ENCODE data around the gene PCDHB7. TPM values are rescaled to one million over a fixed set of nuclear protein-coding genes. Genes with fewer than 3 reads are reported as not detected.
"Not testable (repeated sequence)": the region's sequence is repeated elsewhere in the genome, so short reads cannot be mapped to it uniquely, and the experiment has no call there.

The PCDHB7 gene
- total and polyA plus RNA-seq, 2 donors (not counting 1 experiment from before 2014, with no cell fraction given): 0.61 to 1.5 TPM

- Histone ChIP-seq H3K4me3 (replicated peaks in 1 of 4; ENCODE audit: control extremely low read depth in 1 of 4, insufficient read depth in 1 of 4, low read depth in 3 of 4, low read length in 4 of 4) (no peak overlapping the region), H3K36me3 (ENCODE audit: control insufficient read depth, insufficient read depth, low read length) (no peaks in the 10 kb centered on the region), H3K4me2 (ENCODE audit: extremely low read depth, insufficient read depth, low read length) (no peak overlapping the region), H3K9ac (ENCODE audit: insufficient read depth, low read length) (no peak overlapping the region), H3K4me1 (ENCODE audit: control insufficient read depth, extremely low read depth, insufficient read depth, low read length) (no peaks in the 10 kb centered on the region), H3K27ac (ENCODE audit: insufficient read depth, low read length) (no peak overlapping the region), H3K79me2 (ENCODE audit: control insufficient read depth, insufficient read depth, low read length) (no peaks in the 10 kb centered on the region), H3K27me3 (ENCODE audit: control insufficient read depth, insufficient read depth, low read length) (no peaks in the 10 kb centered on the region), H2AFZ (ENCODE audit: low read length) (no peak overlapping the region), H4K20me1 (ENCODE audit: control insufficient read depth, extremely low read depth, insufficient read depth, low read length) (no peaks in the 10 kb centered on the region), H3K9me3 (ENCODE audit: control insufficient read depth, insufficient read depth, low read depth, low read length) (no peaks in the 10 kb centered on the region)
- DNase-seq (ENCODE audit: low read depth in 2 of 2): no peak
- TF ChIP-seq, protein P1, sequence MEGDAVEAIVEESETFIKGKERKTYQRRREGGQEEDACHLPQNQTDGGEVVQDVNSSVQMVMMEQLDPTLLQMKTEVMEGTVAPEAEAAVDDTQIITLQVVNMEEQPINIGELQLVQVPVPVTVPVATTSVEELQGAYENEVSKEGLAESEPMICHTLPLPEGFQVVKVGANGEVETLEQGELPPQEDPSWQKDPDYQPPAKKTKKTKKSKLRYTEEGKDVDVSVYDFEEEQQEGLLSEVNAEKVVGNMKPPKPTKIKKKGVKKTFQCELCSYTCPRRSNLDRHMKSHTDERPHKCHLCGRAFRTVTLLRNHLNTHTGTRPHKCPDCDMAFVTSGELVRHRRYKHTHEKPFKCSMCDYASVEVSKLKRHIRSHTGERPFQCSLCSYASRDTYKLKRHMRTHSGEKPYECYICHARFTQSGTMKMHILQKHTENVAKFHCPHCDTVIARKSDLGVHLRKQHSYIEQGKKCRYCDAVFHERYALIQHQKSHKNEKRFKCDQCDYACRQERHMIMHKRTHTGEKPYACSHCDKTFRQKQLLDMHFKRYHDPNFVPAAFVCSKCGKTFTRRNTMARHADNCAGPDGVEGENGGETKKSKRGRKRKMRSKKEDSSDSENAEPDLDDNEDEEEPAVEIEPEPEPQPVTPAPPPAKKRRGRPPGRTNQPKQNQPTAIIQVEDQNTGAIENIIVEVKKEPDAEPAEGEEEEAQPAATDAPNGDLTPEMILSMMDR (conservative IDR thresholded peaks at IDR 0.05 in 1 of 2, IDR thresholded peaks at IDR 0.05 in 1 of 2; ENCODE audit: low read depth in 1 of 2, low read length in 2 of 2): no peak
- no peak for TF ChIP-seq EZH2 (IDR thresholded peaks at IDR 0.05; ENCODE audit: low read length, missing control alignments)
Observed at GRCh38 chr5:141175933-141176332, 3.5 kb downstream of the PCDHB7 start.

DNA sequence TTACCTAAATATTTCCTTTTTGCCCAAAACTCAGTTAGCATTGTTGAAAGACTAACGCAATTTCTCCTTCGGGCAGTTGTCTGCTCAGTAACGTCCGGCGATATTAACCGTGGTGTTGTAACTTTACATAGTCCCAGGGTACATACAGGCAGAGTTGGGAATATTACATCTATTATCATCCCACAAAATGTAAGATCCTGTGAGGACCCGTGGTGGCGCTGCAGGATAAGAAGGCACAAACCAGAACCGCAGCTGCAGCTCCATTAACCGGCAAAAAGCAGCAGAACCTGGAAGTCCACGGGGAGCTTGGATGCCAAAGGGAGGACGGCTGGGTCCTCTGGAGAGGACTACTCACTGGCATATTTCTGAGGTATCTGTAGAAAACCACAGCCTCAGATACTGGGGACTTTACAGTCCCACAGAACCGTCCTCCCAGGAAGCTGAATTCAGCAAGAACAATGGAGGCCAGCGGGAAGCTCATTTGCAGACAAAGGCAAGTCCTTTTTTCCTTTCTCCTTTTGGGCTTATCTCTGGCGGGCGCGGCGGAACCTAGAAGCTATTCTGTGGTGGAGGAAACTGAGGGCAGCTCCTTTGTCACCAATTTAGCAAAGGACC lies 5.2 kb downstream of the PCDHB7 start, which contains the start of gene PCDHB8:
TSS of gene PCDHB8 (plus strand) at position 214 of the 615 bp plus-strand sequence. CDS start at position 459, 245 bp downstream.
- not testable (repeated sequence) for H4K20me1 ChIP-seq (ENCODE audit: control insufficient read depth, extremely low read depth, insufficient read depth, low read length); H2AFZ ChIP-seq (ENCODE audit: low read length); H3K27me3 ChIP-seq (ENCODE audit: control insufficient read depth, insufficient read depth, low read length); H3K4me2 ChIP-seq (ENCODE audit: extremely low read depth, insufficient read depth, low read length); H3K4me3 ChIP-seq (replicated peaks in 1 of 4; ENCODE audit: control extremely low read depth in 1 of 4, insufficient read depth in 1 of 4, low read depth in 3 of 4, low read length in 4 of 4); H3K36me3 ChIP-seq (ENCODE audit: control insufficient read depth, insufficient read depth, low read length); H3K9ac ChIP-seq (ENCODE audit: insufficient read depth, low read length); DNase-seq (ENCODE audit: low read depth in 2 of 2); H3K9me3 ChIP-seq (ENCODE audit: control insufficient read depth, insufficient read depth, low read depth, low read length); H3K27ac ChIP-seq (ENCODE audit: insufficient read depth, low read length); H3K4me1 ChIP-seq (ENCODE audit: control insufficient read depth, extremely low read depth, insufficient read depth, low read length); H3K79me2 ChIP-seq (ENCODE audit: control insufficient read depth, insufficient read depth, low read length)

DNA sequence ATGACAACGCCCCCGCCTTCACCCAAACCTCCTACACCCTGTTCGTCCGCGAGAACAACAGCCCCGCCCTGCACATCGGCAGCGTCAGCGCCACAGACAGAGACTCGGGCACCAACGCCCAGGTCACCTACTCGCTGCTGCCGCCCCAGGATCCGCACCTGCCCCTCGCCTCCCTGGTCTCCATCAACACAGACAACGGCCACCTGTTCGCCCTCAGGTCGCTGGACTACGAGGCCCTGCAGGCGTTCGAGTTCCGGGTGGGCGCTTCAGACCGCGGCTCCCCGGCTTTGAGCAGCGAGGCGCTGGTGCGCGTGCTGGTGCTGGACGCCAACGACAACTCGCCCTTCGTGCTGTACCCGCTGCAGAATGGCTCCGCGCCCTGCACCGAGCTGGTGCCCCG lies 6.9 kb downstream of the PCDHB7 start:
- not testable (repeated sequence) for H4K20me1 ChIP-seq (ENCODE audit: control insufficient read depth, extremely low read depth, insufficient read depth, low read length); DNase-seq (ENCODE audit: low read depth in 2 of 2); H3K27ac ChIP-seq (ENCODE audit: insufficient read depth, low read length); H3K9ac ChIP-seq (ENCODE audit: insufficient read depth, low read length); H3K4me1 ChIP-seq (ENCODE audit: control insufficient read depth, extremely low read depth, insufficient read depth, low read length); H3K36me3 ChIP-seq (ENCODE audit: control insufficient read depth, insufficient read depth, low read length); H3K4me2 ChIP-seq (ENCODE audit: extremely low read depth, insufficient read depth, low read length); H3K4me3 ChIP-seq (replicated peaks in 1 of 4; ENCODE audit: control extremely low read depth in 1 of 4, insufficient read depth in 1 of 4, low read depth in 3 of 4, low read length in 4 of 4); H3K9me3 ChIP-seq (ENCODE audit: control insufficient read depth, insufficient read depth, low read depth, low read length); H3K79me2 ChIP-seq (ENCODE audit: control insufficient read depth, insufficient read depth, low read length); H2AFZ ChIP-seq (ENCODE audit: low read length); H3K27me3 ChIP-seq (ENCODE audit: control insufficient read depth, insufficient read depth, low read length)

- H3K9me3 ChIP-seq (ENCODE audit: control insufficient read depth, insufficient read depth, low read depth, low read length); H3K4me3 ChIP-seq (replicated peaks in 1 of 4; ENCODE audit: control extremely low read depth in 1 of 4, insufficient read depth in 1 of 4, low read depth in 3 of 4, low read length in 4 of 4); H3K27me3 ChIP-seq (ENCODE audit: control insufficient read depth, insufficient read depth, low read length); H3K4me2 ChIP-seq (ENCODE audit: extremely low read depth, insufficient read depth, low read length); DNase-seq (ENCODE audit: low read depth in 2 of 2); H3K36me3 ChIP-seq (ENCODE audit: control insufficient read depth, insufficient read depth, low read length); H4K20me1 ChIP-seq (ENCODE audit: control insufficient read depth, extremely low read depth, insufficient read depth, low read length); H3K4me1 ChIP-seq (ENCODE audit: control insufficient read depth, extremely low read depth, insufficient read depth, low read length); H3K9ac ChIP-seq (ENCODE audit: insufficient read depth, low read length); H2AFZ ChIP-seq (ENCODE audit: low read length); H3K27ac ChIP-seq (ENCODE audit: insufficient read depth, low read length); H3K79me2 ChIP-seq (ENCODE audit: control insufficient read depth, insufficient read depth, low read length): not testable (repeated sequence)
Observed at GRCh38 chr5:141179876-141180275, 7.4 kb downstream of the PCDHB7 start.
